ENCODE data around the gene MAL. TPM values are rescaled to one million over a fixed set of nuclear protein-coding genes. Genes with fewer than 3 reads are reported as not detected.
A peak's percentile ranks its signal among the peaks of the same experiment; 100 is the strongest.

MAL gene
- total RNA-seq, 3 donors from 2014 or later (not counting 1 experiment from before 2014, with no cell fraction given), result 0.54 to 3.3 (median 1.8) TPM

DNA sequence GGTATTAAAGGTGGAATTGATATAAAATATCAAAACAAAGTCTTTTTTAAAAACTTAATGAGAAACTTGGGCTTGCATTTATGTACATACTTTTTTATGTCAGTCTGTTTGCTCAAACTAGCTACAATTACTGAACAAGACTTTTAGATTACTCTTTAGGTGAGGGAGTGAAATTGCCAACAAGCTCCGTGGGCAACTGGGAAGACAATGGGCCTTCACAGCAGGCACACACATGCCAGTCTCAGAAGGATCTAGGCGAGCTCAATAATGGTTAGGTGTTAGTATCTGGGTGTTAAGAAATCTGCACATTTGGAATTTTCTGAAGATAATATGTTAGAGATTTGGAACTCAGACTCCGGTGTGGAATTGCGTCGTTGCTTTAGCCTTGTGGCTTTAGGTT, 23.0 kb upstream of the MAL start:
- no peak for DNase-seq
- 97% methylated on average over 5 of the region's 5 CpGs for WGBS (ENCODE audit: insufficient coverage)

DNA sequence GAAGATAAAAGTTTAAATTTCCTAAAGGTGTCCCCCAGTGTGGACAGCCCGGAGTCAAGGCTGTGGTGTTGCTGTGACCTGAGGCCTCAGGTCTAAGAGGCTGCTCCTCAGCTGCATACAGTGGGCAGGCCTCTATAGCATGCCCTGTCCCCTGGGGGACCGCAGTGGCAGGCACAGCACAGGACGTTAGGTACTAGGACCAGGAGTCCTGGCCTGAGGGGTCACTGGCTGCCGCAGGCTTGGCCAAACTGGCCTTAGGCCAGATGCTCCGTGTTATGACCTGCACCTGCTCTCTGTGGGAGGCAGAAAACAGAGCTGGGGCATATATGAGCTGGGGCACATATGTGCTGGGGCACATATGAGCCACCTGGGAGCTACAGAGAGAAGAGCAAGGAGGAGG, 21.2 kb upstream of the MAL start:
- intact Hi-C loops (cut with micrococcal nuclease), result no loop called here
- Histone ChIP-seq H3K4me1 (ENCODE audit: control insufficient read depth, insufficient read depth, low read length) (no peaks in the 10 kb centered on the region), H3K27me3 (ENCODE audit: control insufficient read depth, insufficient read depth, low read length) (no peaks in the 10 kb centered on the region), H3K36me3 (ENCODE audit: control insufficient read depth, insufficient read depth, low read length) (no peaks in the 10 kb centered on the region), H3K4me3 (ENCODE audit: low read length) (no peak overlapping the region), H3K9me3 (ENCODE audit: control insufficient read depth, insufficient read depth, low read length) (no peaks in the 10 kb centered on the region), H3K27ac (ENCODE audit: low read length) (no peak overlapping the region)
- peaks cover 0 to 4% of the 10 kb centered on the region in 2 donors for H3K4me1 Mint-ChIP-seq
- H3K9me3 Mint-ChIP-seq, result no peaks in the 10 kb centered on the region
- ATAC-seq, result peak in 1 of 3 donors; percentile 31
- TF ChIP-seq, protein P1, sequence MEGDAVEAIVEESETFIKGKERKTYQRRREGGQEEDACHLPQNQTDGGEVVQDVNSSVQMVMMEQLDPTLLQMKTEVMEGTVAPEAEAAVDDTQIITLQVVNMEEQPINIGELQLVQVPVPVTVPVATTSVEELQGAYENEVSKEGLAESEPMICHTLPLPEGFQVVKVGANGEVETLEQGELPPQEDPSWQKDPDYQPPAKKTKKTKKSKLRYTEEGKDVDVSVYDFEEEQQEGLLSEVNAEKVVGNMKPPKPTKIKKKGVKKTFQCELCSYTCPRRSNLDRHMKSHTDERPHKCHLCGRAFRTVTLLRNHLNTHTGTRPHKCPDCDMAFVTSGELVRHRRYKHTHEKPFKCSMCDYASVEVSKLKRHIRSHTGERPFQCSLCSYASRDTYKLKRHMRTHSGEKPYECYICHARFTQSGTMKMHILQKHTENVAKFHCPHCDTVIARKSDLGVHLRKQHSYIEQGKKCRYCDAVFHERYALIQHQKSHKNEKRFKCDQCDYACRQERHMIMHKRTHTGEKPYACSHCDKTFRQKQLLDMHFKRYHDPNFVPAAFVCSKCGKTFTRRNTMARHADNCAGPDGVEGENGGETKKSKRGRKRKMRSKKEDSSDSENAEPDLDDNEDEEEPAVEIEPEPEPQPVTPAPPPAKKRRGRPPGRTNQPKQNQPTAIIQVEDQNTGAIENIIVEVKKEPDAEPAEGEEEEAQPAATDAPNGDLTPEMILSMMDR (IDR thresholded peaks at IDR 0.05), result no peak
- no peak overlapping the region for H3K4me3 Mint-ChIP-seq
- peaks cover 0 to 3% of the 10 kb centered on the region in 2 donors for H3K27me3 Mint-ChIP-seq (ENCODE audit: low read depth in 2 of 2)
- H3K36me3 Mint-ChIP-seq, result no peaks in the 10 kb centered on the region
- 87% methylated on average over 5 of the region's 5 CpGs for WGBS (ENCODE audit: insufficient coverage)
- DNase-seq, result no peak
- no peak overlapping the region for H3K27ac Mint-ChIP-seq

More for the DNA sequence above, 23.0 kb upstream of the MAL start:
- H3K4me3 Mint-ChIP-seq, result no peak overlapping the region
- intact Hi-C loops (cut with micrococcal nuclease), result no loop called here
- Histone ChIP-seq H3K9me3 (ENCODE audit: control insufficient read depth, insufficient read depth, low read length) (no peaks in the 10 kb centered on the region), H3K4me3 (ENCODE audit: low read length) (no peak overlapping the region), H3K4me1 (ENCODE audit: control insufficient read depth, insufficient read depth, low read length) (no peaks in the 10 kb centered on the region), H3K27ac (ENCODE audit: low read length) (no peak overlapping the region), H3K27me3 (ENCODE audit: control insufficient read depth, insufficient read depth, low read length) (peaks cover 3% of the 10 kb centered on the region), H3K36me3 (ENCODE audit: control insufficient read depth, insufficient read depth, low read length) (no peaks in the 10 kb centered on the region)
- H3K4me1 Mint-ChIP-seq, result peaks cover 0 to 4% of the 10 kb centered on the region in 2 donors
- H3K27ac Mint-ChIP-seq, result no peak overlapping the region
- peaks cover 3 to 6% of the 10 kb centered on the region in 2 donors for H3K27me3 Mint-ChIP-seq (ENCODE audit: low read depth in 2 of 2)
- ATAC-seq, result no peak
- H3K9me3 Mint-ChIP-seq, result no peaks in the 10 kb centered on the region
- H3K36me3 Mint-ChIP-seq, result no peaks in the 10 kb centered on the region
- TF ChIP-seq, protein P1 (IDR thresholded peaks at IDR 0.05), result no peak

DNA sequence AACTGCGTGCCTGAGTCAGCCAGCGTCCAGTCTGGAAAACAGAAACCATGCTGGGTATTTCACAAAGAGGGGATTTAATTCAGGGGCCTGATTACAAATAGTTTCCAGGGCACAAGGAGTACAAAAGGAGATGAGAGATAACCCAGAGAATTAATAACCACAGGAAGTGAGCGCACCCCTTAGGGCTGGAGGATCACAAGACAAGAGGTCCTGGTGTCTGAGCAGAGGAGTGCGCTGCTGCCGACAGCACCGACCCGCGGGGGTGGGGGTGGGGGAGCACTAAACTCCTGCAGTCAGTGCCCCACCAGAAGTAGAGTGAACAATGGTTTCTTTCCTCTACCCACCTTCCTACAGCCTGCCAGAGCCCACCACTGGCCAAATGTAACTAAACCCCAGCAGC, 20.8 kb upstream of the MAL start:
- Histone ChIP-seq H3K4me3 (ENCODE audit: low read length) (no peak overlapping the region), H3K36me3 (ENCODE audit: control insufficient read depth, insufficient read depth, low read length) (no peaks in the 10 kb centered on the region), H3K27ac (ENCODE audit: low read length) (no peak overlapping the region), H3K9me3 (ENCODE audit: control insufficient read depth, insufficient read depth, low read length) (no peaks in the 10 kb centered on the region), H3K27me3 (ENCODE audit: control insufficient read depth, insufficient read depth, low read length) (no peaks in the 10 kb centered on the region), H3K4me1 (ENCODE audit: control insufficient read depth, insufficient read depth, low read length) (no peaks in the 10 kb centered on the region)
- H3K4me3 Mint-ChIP-seq, result no peak overlapping the region
- TF ChIP-seq, protein P1 (IDR thresholded peaks at IDR 0.05), result no peak
- H3K36me3 Mint-ChIP-seq, result no peaks in the 10 kb centered on the region
- H3K4me1 Mint-ChIP-seq, result peaks cover 0 to 4% of the 10 kb centered on the region in 2 donors
- H3K9me3 Mint-ChIP-seq, result no peaks in the 10 kb centered on the region
- 62% methylated on average over 8 of the region's 8 CpGs for WGBS (ENCODE audit: insufficient coverage)
- peaks cover 0 to 3% of the 10 kb centered on the region in 2 donors for H3K27me3 Mint-ChIP-seq (ENCODE audit: low read depth in 2 of 2)
- DNase-seq (no peak), ATAC-seq (no peak)
- no peak overlapping the region for H3K27ac Mint-ChIP-seq
- intact Hi-C loops (cut with micrococcal nuclease), result no loop called here

DNA sequence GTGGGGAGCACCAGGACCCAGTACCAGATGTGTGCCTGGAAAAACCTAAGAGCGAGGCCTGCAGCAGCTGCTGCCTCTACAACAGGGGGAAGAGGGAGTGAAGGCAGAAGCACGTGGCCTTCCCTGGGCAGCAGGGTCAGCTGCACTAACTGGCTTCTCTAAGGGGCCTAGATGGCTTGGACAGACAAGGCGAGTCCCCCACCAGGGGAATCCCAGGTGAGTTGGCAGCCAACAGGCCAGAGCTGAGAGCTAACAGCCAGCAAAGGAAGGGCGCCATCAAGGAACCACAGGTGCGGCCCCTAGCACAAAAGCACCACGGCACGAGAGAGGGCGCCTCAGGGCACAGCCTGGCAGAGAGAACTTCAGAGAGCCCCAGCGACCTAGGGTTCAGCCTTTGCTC, 19.8 kb upstream of the MAL start:
- H3K9me3 Mint-ChIP-seq, result no peaks in the 10 kb centered on the region
- intact Hi-C loops (cut with micrococcal nuclease), result no loop called here
- TF ChIP-seq, protein P1 (IDR thresholded peaks at IDR 0.05), result no peak
- Histone ChIP-seq H3K27ac (ENCODE audit: low read length) (no peak overlapping the region), H3K4me1 (ENCODE audit: control insufficient read depth, insufficient read depth, low read length) (no peaks in the 10 kb centered on the region), H3K27me3 (ENCODE audit: control insufficient read depth, insufficient read depth, low read length) (no peaks in the 10 kb centered on the region), H3K9me3 (ENCODE audit: control insufficient read depth, insufficient read depth, low read length) (no peaks in the 10 kb centered on the region), H3K36me3 (ENCODE audit: control insufficient read depth, insufficient read depth, low read length) (no peaks in the 10 kb centered on the region), H3K4me3 (ENCODE audit: low read length) (no peak overlapping the region)
- no peak overlapping the region for H3K4me3 Mint-ChIP-seq
- H3K27me3 Mint-ChIP-seq (ENCODE audit: low read depth in 2 of 2), result peaks cover 0 to 3% of the 10 kb centered on the region in 2 donors
- no peaks in the 10 kb centered on the region for H3K36me3 Mint-ChIP-seq
- ATAC-seq (no peak), DNase-seq (no peak)
- no peak overlapping the region for H3K27ac Mint-ChIP-seq
- 77% methylated on average over 9 of the region's 9 CpGs for WGBS (ENCODE audit: insufficient coverage)
- H3K4me1 Mint-ChIP-seq, result peaks cover 0 to 4% of the 10 kb centered on the region in 2 donors

Measured in natural killer cell (primary cell).